H9 (cell line): ENCODE data around the gene C11orf91. TPM values are rescaled to one million over a fixed set of nuclear protein-coding genes. Genes with fewer than 3 reads are reported as not detected.

Experiments
- DNase-seq: peaks from one replicate; pipeline ENCODE4 v3.0.0-alpha.2; 2017
- H2AFZ ChIP-seq: one replicate; pipeline ENCODE4 v1.6.1; 2013; ENCODE audit warnings: mild to moderate bottlenecking, low read length, control low read depth, moderate library complexity
- H2AK5ac ChIP-seq: 2 replicates; pipeline ENCODE4 v1.6.1; 2013; ENCODE audit warnings: low read length, control low read depth, mixed read lengths; ENCODE audit not compliant: insufficient read length
- H2BK120ac ChIP-seq: one replicate; pipeline ENCODE4 v1.6.1; 2013; ENCODE audit warnings: low read depth, mild to moderate bottlenecking, low read length, control low read depth, inconsistent platforms; ENCODE audit not compliant: poor library complexity, severe bottlenecking
- H2BK12ac ChIP-seq: 2 replicates; pipeline ENCODE4 v1.6.1; 2013; ENCODE audit warnings: low read length, control low read depth, mixed read lengths, low read depth; ENCODE audit not compliant: insufficient read length
- H2BK15ac ChIP-seq: 2 replicates; pipeline ENCODE4 v1.6.1; 2013; ENCODE audit warnings: low read depth, low read length, control low read depth
- H2BK20ac ChIP-seq: one replicate; pipeline ENCODE4 v1.6.1; 2013; ENCODE audit warnings: low read depth, mild to moderate bottlenecking, low read length, control low read depth, inconsistent platforms; ENCODE audit not compliant: poor library complexity, severe bottlenecking
- H2BK5ac ChIP-seq: 2 replicates; pipeline ENCODE4 v1.6.1; 2013; ENCODE audit warnings: low read length, control low read depth, mixed read lengths; ENCODE audit not compliant: insufficient read length
- H3K14ac ChIP-seq: 2 replicates; pipeline ENCODE4 v1.6.1; 2013; ENCODE audit warnings: low read length, control low read depth; ENCODE audit not compliant: insufficient read depth
- H3K18ac ChIP-seq: 2 replicates; pipeline ENCODE4 v1.6.1; 2013; ENCODE audit warnings: low read depth, mild to moderate bottlenecking, mixed read lengths, low read length, control low read depth; ENCODE audit not compliant: insufficient read length
- H3K23ac ChIP-seq: 2 replicates; pipeline ENCODE4 v1.6.1; 2013; ENCODE audit warnings: low read length, control low read depth, mixed read lengths, low read depth; ENCODE audit not compliant: insufficient read length
- H3K23me2 ChIP-seq: 2 replicates; pipeline ENCODE4 v1.6.1; 2013; ENCODE audit warnings: low read depth, mild to moderate bottlenecking, mixed read lengths, low read length, control low read depth; ENCODE audit not compliant: insufficient read length, poor library complexity, severe bottlenecking
- H3K27ac ChIP-seq: 2 replicates; pipeline ENCODE4 v1.5.1; 2013; ENCODE audit warnings: low read length, control low read depth, mixed read lengths, low read depth; ENCODE audit not compliant: insufficient read length
- H3K27me3 ChIP-seq: 2 replicates; pipeline ENCODE4 v1.6.1; 2013; ENCODE audit warnings: low read length, control low read depth, inconsistent platforms; ENCODE audit not compliant: insufficient read depth
- H3K4ac ChIP-seq: 2 replicates; pipeline ENCODE4 v1.6.1; 2013; ENCODE audit warnings: low read depth, mild to moderate bottlenecking, control low read depth, inconsistent platforms, low read length, moderate library complexity
- H3K4me1 ChIP-seq: 2 replicates; pipeline ENCODE4 v1.6.1; 2013; ENCODE audit warnings: low read length, control low read depth, inconsistent platforms; ENCODE audit not compliant: insufficient read depth
- H3K4me2 ChIP-seq: 2 replicates; pipeline ENCODE4 v1.6.1; 2013; ENCODE audit warnings: low read length, control low read depth, mixed read lengths; ENCODE audit not compliant: insufficient read length, insufficient read depth
- H3K56ac ChIP-seq: 2 replicates; pipeline ENCODE4 v1.6.1; 2013; ENCODE audit warnings: low read depth, mild to moderate bottlenecking, mixed read lengths, low read length, control low read depth; ENCODE audit not compliant: insufficient read length
- H3K79me1 ChIP-seq: 2 replicates; pipeline ENCODE4 v1.6.1; 2013; ENCODE audit warnings: low read depth, mild to moderate bottlenecking, moderate library complexity, low read length, control low read depth, inconsistent platforms; ENCODE audit not compliant: insufficient read depth, poor library complexity, severe bottlenecking
- H3K79me2 ChIP-seq: 2 replicates; pipeline ENCODE4 v1.6.1; 2013; ENCODE audit warnings: low read length, control low read depth, inconsistent platforms; ENCODE audit not compliant: insufficient read depth
- H3K9ac ChIP-seq: 2 replicates; pipeline ENCODE4 v1.6.1; 2013; ENCODE audit warnings: low read length, control low read depth, mixed read lengths; ENCODE audit not compliant: insufficient read length; ENCODE audit errors: extremely low read depth
- H3K9me3 ChIP-seq: one replicate; pipeline ENCODE4 v1.6.1; 2013; ENCODE audit warnings: low read depth, low read length, inconsistent platforms; ENCODE audit not compliant: control insufficient read depth
- H3T11ph ChIP-seq: one replicate; pipeline ENCODE4 v1.6.1; 2013; ENCODE audit warnings: mild to moderate bottlenecking, low read length, control low read depth, inconsistent platforms
- H4K20me1 ChIP-seq: one replicate; pipeline ENCODE4 v1.6.1; 2013; ENCODE audit not compliant: control insufficient read depth, insufficient read length, insufficient read depth
- H4K5ac ChIP-seq: 2 replicates; pipeline ENCODE4 v1.6.1; 2013; ENCODE audit warnings: low read depth, mild to moderate bottlenecking, mixed read lengths, low read length, control low read depth; ENCODE audit not compliant: insufficient read length
- H4K8ac ChIP-seq: replicated peaks from 2 replicates; pipeline ENCODE4 v1.6.1; 2013; ENCODE audit warnings: low read length, control low read depth, mixed read lengths, low read depth; ENCODE audit not compliant: insufficient read length
- H4K91ac ChIP-seq: 2 replicates; pipeline ENCODE4 v1.6.1; 2013; ENCODE audit warnings: low read depth, mild to moderate bottlenecking, moderate library complexity, mixed read lengths, low read length, control low read depth; ENCODE audit not compliant: insufficient read length
- H3K27ac Mint-ChIP-seq, 3 experiments: 2 replicates in 2 of 3; 3 replicates in 1 of 3; pipeline ENCODE4 v1.8.0; 2020 to 2021; ENCODE audit warnings: mixed read lengths in 3 of 3, mild to moderate bottlenecking in 1 of 3, moderate library complexity in 1 of 3
- H3K27me3 Mint-ChIP-seq: 2 replicates; pipeline ENCODE4 v1.8.0; 2021; ENCODE audit warnings: low read depth, mild to moderate bottlenecking, moderate library complexity, mixed read lengths
- H3K36me3 Mint-ChIP-seq, 3 experiments: 2 replicates in 2 of 3; 3 replicates in 1 of 3; pipeline ENCODE4 v1.8.0; 2020 to 2021; ENCODE audit warnings: low read depth in 3 of 3, mixed read lengths in 3 of 3; ENCODE audit not compliant: insufficient read depth in 1 of 3
- H3K4me1 Mint-ChIP-seq, 2 experiments: 2 replicates each; pipeline ENCODE4 v1.8.0; 2020; ENCODE audit warnings: mixed read lengths in 2 of 2
- H3K4me3 Mint-ChIP-seq, 2 experiments: 2 replicates in 1 of 2; 3 replicates in 1 of 2; pipeline ENCODE4 v1.8.0; 2020 to 2021; ENCODE audit warnings: mild to moderate bottlenecking in 2 of 2, mixed read lengths in 2 of 2, moderate library complexity in 1 of 2
- H3K9me3 Mint-ChIP-seq, 2 experiments: 2 replicates in 1 of 2; 3 replicates in 1 of 2; pipeline ENCODE4 v1.8.0; 2020; ENCODE audit warnings: mild to moderate bottlenecking in 2 of 2, mixed read lengths in 2 of 2, moderate library complexity in 1 of 2
- WGBS: extraction: QIAGEN DNeasy Blood & Tissue Kit; methylation state at CpG from one replicate; pipeline ENCODE4 v1.1.7; 2013; ENCODE audit warnings: missing lambda C conversion rate, low lambda C conversion rate, mixed read lengths; ENCODE audit not compliant: insufficient read length; ENCODE audit errors: extremely low coverage; 5-methylcytosine and 5-hydroxymethylcytosine counted together
- total RNA-seq: library from RNA; stranded (reverse); gene quantifications from 2 replicates; pipeline ENCODE4 v1.2.1, GENCODE V29; 2021
- TF ChIP-seq, protein P1 (sequence below): fragments of 200-600 bp; sonication (generic); conservative IDR thresholded peaks from 3 replicates; pipeline ENCODE4 v1.8.0; 2021; ENCODE audit warnings: antibody characterized with exemption, mild to moderate bottlenecking

The C11orf91 gene
- total RNA-seq, 1 experiment from 2014 or later = not detected

GRCh38 chr11:33668951-33669596 is 31.6 kb downstream of the C11orf91 start:
- peaks cover 9% of the 10 kb centered on the region; the same call in 1 of the 2 replicates for H3K4me1 ChIP-seq
- no peak overlapping the region for H3K56ac ChIP-seq
- H3K79me2 ChIP-seq = no peaks in the 10 kb centered on the region
- no CpG with 5 or more reads among the region's 6 CpGs for WGBS
- H3K18ac ChIP-seq = no peak overlapping the region
- H3K4me2 ChIP-seq = no peak overlapping the region
- Mint-ChIP-seq H3K4me1 (peaks cover 41 to 43% of the 10 kb centered on the region in 2 experiments), H3K27me3 (no peaks in the 10 kb centered on the region), H3K9me3 (peaks cover 10 to 11% of the 10 kb centered on the region in 2 experiments; a peak in 4 of 5 replicates), H3K4me3 (no peak overlapping the region), H3K36me3 (peaks cover 3 to 14% (median 8%) of the 10 kb centered on the region in 3 experiments), H3K27ac (peak overlapping the region; percentile 54 to 91 (median 85); a peak in 5 of 7 replicates)
- H3K23ac ChIP-seq = no peak overlapping the region
- no peak overlapping the region for H2BK20ac ChIP-seq
- peak overlapping the region; percentile 11; the same call in 1 of the 2 replicates for H3K14ac ChIP-seq
- no peak overlapping the region for H4K91ac ChIP-seq
- H4K20me1 ChIP-seq = no peaks in the 10 kb centered on the region
- H3K79me1 ChIP-seq = no peaks in the 10 kb centered on the region
- peak overlapping the region; percentile 5 for H3K27ac ChIP-seq
- no peak overlapping the region for H4K5ac ChIP-seq
- DNase-seq = no peak
- H3K4ac ChIP-seq = no peak overlapping the region
- H2AK5ac ChIP-seq = no peak overlapping the region
- H3T11ph ChIP-seq = no peak overlapping the region
- TF ChIP-seq, protein P1, sequence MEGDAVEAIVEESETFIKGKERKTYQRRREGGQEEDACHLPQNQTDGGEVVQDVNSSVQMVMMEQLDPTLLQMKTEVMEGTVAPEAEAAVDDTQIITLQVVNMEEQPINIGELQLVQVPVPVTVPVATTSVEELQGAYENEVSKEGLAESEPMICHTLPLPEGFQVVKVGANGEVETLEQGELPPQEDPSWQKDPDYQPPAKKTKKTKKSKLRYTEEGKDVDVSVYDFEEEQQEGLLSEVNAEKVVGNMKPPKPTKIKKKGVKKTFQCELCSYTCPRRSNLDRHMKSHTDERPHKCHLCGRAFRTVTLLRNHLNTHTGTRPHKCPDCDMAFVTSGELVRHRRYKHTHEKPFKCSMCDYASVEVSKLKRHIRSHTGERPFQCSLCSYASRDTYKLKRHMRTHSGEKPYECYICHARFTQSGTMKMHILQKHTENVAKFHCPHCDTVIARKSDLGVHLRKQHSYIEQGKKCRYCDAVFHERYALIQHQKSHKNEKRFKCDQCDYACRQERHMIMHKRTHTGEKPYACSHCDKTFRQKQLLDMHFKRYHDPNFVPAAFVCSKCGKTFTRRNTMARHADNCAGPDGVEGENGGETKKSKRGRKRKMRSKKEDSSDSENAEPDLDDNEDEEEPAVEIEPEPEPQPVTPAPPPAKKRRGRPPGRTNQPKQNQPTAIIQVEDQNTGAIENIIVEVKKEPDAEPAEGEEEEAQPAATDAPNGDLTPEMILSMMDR = no peak
- H2BK15ac ChIP-seq = no peak overlapping the region
- H3K9ac ChIP-seq = no peak overlapping the region
- H3K9me3 ChIP-seq = no peaks in the 10 kb centered on the region
- H2AFZ ChIP-seq = no peak overlapping the region
- no peak overlapping the region for H2BK5ac ChIP-seq
- H4K8ac ChIP-seq = no peak overlapping the region
- no peaks in the 10 kb centered on the region for H3K23me2 ChIP-seq
- H2BK120ac ChIP-seq = no peak overlapping the region
- H2BK12ac ChIP-seq = no peak overlapping the region
- H3K27me3 ChIP-seq = no peaks in the 10 kb centered on the region
